BLaER1 treated with 17β-estradiol and CSF1 and Interleukin-3, amounts not matched to agents 10 nM and 100 nM (cell line): ENCODE results near the gene CCL20.

Experiments used
- H3K27ac ChIP-seq, 11 experiments: shearing (Covaris generic); formaldehyde crosslinking; 2 replicates each; pipeline ENCODE4 v1.8.1; 2022
- H3K27me3 ChIP-seq, 11 experiments: shearing (Covaris generic); formaldehyde crosslinking; 2 replicates each; pipeline ENCODE4 v1.8.1; 2022
- H3K36me3 ChIP-seq, 11 experiments: shearing (Covaris generic); formaldehyde crosslinking; 2 replicates each; pipeline ENCODE4 v1.8.1; 2022
- H3K4me1 ChIP-seq, 10 experiments: shearing (Covaris generic); formaldehyde crosslinking; 2 replicates each; pipeline ENCODE4 v1.8.1; 2022
- H3K4me2 ChIP-seq, 11 experiments: shearing (Covaris generic); formaldehyde crosslinking; 2 replicates each; pipeline ENCODE4 v1.8.1; 2022
- H3K4me3 ChIP-seq, 10 experiments: shearing (Covaris generic); formaldehyde crosslinking; 2 replicates each; pipeline ENCODE4 v1.8.1; 2022
- H3K9ac ChIP-seq, 11 experiments: shearing (Covaris generic); formaldehyde crosslinking; 2 replicates each; pipeline ENCODE4 v1.8.1; 2022
- H3K9me3 ChIP-seq, 11 experiments: shearing (Covaris generic); formaldehyde crosslinking; replicated peaks in 1 of 11; 2 replicates each; pipeline ENCODE4 v1.8.1; 2022
- H4K20me1 ChIP-seq, 11 experiments: shearing (Covaris generic); formaldehyde crosslinking; 2 replicates each; pipeline ENCODE4 v1.8.1; 2022
- Cebpa-rat ChIP-seq, 11 experiments: shearing (Covaris generic); IDR thresholded peaks; 2 replicates each; pipeline ENCODE4 v1.8.1; 2022

The CCL20 gene

DNA sequence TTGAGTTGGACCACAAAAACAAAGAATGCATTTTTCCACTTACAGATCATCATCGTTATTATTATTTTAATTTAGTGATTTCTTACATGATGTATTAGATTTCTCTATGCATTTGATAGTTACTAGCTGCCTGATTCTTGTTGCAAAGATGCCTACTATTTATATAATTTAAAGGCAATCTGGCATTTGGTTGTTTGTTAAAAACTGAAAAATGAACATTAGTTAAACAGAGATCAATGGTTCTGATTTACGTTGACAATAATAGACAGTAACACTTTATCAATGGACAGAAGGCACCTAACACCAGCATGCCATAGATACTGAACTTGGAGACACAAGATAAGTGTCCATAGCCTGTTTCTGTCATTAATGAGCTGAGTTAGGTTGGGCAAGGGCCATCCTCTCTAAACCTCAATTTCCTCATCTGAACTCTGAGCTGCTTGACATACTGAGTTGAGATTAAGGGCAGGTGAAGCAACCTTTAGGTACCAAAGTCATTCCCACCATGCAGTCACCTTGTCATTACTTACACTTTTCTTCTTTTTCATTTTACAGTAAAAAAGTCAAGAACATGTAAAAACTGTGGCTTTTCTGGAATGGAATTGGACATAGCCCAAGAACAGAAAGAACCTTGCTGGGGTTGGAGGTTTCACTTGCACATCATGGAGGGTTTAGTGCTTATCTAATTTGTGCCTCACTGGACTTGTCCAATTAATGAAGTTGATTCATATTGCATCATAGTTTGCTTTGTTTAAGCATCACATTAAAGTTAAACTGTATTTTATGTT, 3.1 kb downstream of the CCL20 start:
- Histone ChIP-seq H4K20me1 (no peaks in the 10 kb centered on the region), H3K4me1 (peaks cover 0 to 55% (median 25%) of the 10 kb centered on the region in 10 experiments; a peak in 17 of 20 replicates), H3K36me3 (no peaks in the 10 kb centered on the region), H3K4me3 (no peak overlapping the region), H3K4me2 (peak overlapping the region in 5 of 11 experiments; percentile 30 to 55 (median 38); a peak in 9 of 22 replicates), H3K27me3 (no peaks in the 10 kb centered on the region), H3K9ac (no peak overlapping the region), H3K9me3 (no peaks in the 10 kb centered on the region), H3K27ac (peak overlapping the region in 2 of 11 experiments; percentile 22 to 76; a peak in 4 of 22 replicates)
- TF ChIP-seq Cebpa-rat (IDR thresholded peaks at IDR 0.05) = no peak

DNA sequence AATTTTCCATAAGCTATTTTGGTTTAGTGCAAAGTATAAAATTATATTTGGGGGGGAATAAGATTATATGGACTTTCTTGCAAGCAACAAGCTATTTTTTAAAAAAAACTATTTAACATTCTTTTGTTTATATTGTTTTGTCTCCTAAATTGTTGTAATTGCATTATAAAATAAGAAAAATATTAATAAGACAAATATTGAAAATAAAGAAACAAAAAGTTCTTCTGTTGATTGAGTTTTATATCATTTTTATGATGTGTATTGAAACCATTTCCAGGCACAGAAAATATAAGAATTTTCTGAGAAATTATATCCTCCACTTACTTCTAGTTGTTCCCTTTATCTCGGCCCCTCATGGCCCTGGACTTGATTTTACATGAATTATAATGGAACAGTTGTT, 3.7 kb downstream of the CCL20 start:
- Histone ChIP-seq H3K9me3 (no peaks in the 10 kb centered on the region), H3K4me3 (peak overlapping the region in 2 of 10 experiments; percentile 21 to 31; a peak in 1 of 20 replicates), H3K4me1 (peaks cover 0 to 55% (median 25%) of the 10 kb centered on the region in 10 experiments; a peak in 17 of 20 replicates), H3K4me2 (peak overlapping the region in 7 of 11 experiments; percentile 56 to 84 (median 70); a peak in 11 of 22 replicates), H3K27ac (peak overlapping the region in 10 of 11 experiments; percentile 47 to 84 (median 64); a peak in 16 of 22 replicates), H3K36me3 (no peaks in the 10 kb centered on the region), H4K20me1 (no peaks in the 10 kb centered on the region), H3K27me3 (no peaks in the 10 kb centered on the region), H3K9ac (peak overlapping the region in 3 of 11 experiments; percentile 29 to 68 (median 59); a peak in 5 of 22 replicates)
- no peak for TF ChIP-seq Cebpa-rat (IDR thresholded peaks at IDR 0.05)

DNA sequence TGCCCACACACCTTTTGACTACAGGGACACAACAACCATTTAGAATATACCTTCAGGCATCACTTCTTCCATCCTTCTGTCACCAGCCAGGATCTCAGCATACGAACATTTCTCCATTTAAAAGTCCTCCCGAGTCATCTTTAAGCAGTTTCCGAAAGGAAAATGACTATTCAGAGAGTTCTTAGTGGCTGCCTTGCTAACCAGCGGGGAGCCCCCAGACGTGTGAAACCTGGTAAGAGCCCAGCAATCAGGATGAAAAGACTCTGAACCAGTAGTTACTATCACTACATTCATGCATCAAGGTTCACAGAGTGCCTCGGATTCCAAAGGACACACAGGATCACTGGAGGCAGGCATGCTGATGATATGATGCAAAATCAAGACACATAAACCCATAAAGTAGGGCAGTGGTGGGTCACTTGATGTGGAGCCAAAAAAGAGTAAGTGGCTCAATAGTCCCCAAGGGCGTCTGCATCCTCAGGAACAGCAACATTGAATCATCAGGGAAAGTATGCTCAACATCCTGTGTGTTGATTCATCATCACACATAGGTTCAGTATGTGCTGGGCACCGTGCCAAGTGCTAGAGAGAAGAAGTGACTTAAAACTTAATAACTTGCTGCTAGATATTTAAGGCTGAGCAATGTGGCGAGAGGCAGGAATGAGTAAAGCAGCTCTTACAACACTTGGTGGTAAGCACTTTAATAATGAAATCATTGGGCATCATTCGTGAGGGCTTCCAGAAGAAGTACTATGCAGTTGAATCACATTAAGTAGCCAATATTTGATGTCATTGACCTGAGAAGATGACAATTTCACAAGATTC, 4.4 kb downstream of the CCL20 start:
- Histone ChIP-seq H3K4me1 (peaks cover 0 to 55% (median 25%) of the 10 kb centered on the region in 10 experiments; a peak in 17 of 20 replicates), H3K4me2 (peak overlapping the region in 10 of 11 experiments; percentile 38 to 84 (median 63); a peak in 19 of 22 replicates)

DNA sequence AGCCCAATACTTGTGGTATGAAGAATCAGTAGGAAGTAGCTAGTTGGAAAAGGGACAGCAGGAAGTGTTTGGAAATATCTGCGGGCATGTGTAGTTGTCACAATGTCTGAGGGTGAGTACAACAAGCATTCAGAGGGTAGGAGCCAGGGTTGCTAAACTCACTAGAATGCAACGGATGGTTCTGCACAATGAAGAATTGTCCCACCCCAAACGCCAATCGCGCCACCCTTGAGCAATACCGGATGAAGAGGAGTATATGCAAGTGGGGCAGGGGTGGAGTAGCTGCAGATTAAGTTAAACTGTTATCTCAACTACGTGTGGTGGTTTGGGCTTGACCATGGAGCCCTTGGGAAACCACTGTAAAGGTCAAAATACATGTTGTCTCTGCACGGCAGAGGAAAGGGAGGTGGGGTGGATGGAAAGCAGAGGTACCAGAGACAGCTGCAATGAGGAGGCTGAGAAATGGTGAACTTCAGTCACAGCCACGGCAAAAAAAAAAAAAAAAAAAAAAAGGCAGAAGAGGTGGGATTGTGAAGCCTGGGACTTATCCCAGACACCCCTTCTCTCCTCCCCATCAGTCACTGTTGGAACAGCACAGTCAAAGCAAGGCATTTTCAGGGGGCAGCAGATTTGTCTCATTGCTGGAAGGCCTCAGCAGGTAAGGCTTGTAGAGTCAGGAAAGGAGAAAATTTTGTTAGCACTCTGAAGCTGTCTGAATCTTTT, 5.2 kb downstream of the CCL20 start:
- Histone ChIP-seq H3K27ac (peak overlapping the region in 10 of 11 experiments; percentile 12 to 84 (median 64); a peak in 18 of 22 replicates), H3K36me3 (no peaks in the 10 kb centered on the region), H3K4me1 (peaks cover 0 to 49% (median 25%) of the 10 kb centered on the region in 10 experiments; a peak in 17 of 20 replicates), H3K27me3 (no peaks in the 10 kb centered on the region), H3K9me3 (no peaks in the 10 kb centered on the region), H3K4me3 (no peak overlapping the region), H3K4me2 (peak overlapping the region in 10 of 11 experiments; percentile 38 to 84 (median 63); a peak in 18 of 22 replicates), H3K9ac (peak overlapping the region in 5 of 11 experiments; percentile 20 to 57 (median 37); a peak in 8 of 22 replicates), H4K20me1 (no peaks in the 10 kb centered on the region)
- TF ChIP-seq Cebpa-rat (IDR thresholded peaks at IDR 0.05) = peak in 1 of 11 experiments; percentile 29; a peak in 2 of 22 replicates

More for the DNA sequence above, 4.4 kb downstream of the CCL20 start:
- Histone ChIP-seq H3K36me3 (no peaks in the 10 kb centered on the region), H3K9me3 (no peaks in the 10 kb centered on the region), H3K27ac (peak overlapping the region in 10 of 11 experiments; percentile 47 to 84 (median 64); a peak in 20 of 22 replicates), H3K9ac (peak overlapping the region in 5 of 11 experiments; percentile 20 to 68 (median 56); a peak in 10 of 22 replicates), H3K27me3 (no peaks in the 10 kb centered on the region), H3K4me3 (peak overlapping the region in 3 of 10 experiments; percentile 21 to 31 (median 24); a peak in 3 of 20 replicates), H4K20me1 (no peaks in the 10 kb centered on the region)
- peak in 5 of 11 experiments; percentile 21 to 80 (median 37); a peak in 4 of 22 replicates for TF ChIP-seq Cebpa-rat (IDR thresholded peaks at IDR 0.05)

DNA sequence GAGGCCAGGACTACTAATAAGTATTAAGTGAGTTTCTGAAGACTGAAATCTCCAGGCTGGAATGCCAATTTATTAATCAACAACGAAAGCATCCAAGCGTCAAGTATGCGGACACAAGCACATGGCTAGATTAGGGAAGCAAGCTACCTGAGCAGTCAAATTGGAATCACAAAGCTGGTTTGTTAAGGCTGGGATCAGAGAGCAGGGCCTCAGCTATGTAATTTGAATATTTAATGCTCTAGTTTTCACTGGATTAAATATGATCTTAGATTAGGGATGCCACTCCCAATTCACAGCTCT, 5.7 kb downstream of the CCL20 start:
- Histone ChIP-seq H3K4me1 (peaks cover 0 to 49% (median 25%) of the 10 kb centered on the region in 10 experiments; a peak in 17 of 20 replicates), H3K9me3 (no peaks in the 10 kb centered on the region), H3K36me3 (no peaks in the 10 kb centered on the region), H3K4me3 (no peak overlapping the region), H4K20me1 (no peaks in the 10 kb centered on the region), H3K9ac (peak overlapping the region in 3 of 11 experiments; percentile 37 to 57 (median 50); a peak in 4 of 22 replicates), H3K4me2 (peak overlapping the region in 7 of 11 experiments; percentile 56 to 84 (median 70); a peak in 13 of 22 replicates), H3K27ac (peak overlapping the region in 9 of 11 experiments; percentile 12 to 84 (median 66); a peak in 16 of 22 replicates), H3K27me3 (no peaks in the 10 kb centered on the region)
- TF ChIP-seq Cebpa-rat (IDR thresholded peaks at IDR 0.05) = no peak

DNA sequence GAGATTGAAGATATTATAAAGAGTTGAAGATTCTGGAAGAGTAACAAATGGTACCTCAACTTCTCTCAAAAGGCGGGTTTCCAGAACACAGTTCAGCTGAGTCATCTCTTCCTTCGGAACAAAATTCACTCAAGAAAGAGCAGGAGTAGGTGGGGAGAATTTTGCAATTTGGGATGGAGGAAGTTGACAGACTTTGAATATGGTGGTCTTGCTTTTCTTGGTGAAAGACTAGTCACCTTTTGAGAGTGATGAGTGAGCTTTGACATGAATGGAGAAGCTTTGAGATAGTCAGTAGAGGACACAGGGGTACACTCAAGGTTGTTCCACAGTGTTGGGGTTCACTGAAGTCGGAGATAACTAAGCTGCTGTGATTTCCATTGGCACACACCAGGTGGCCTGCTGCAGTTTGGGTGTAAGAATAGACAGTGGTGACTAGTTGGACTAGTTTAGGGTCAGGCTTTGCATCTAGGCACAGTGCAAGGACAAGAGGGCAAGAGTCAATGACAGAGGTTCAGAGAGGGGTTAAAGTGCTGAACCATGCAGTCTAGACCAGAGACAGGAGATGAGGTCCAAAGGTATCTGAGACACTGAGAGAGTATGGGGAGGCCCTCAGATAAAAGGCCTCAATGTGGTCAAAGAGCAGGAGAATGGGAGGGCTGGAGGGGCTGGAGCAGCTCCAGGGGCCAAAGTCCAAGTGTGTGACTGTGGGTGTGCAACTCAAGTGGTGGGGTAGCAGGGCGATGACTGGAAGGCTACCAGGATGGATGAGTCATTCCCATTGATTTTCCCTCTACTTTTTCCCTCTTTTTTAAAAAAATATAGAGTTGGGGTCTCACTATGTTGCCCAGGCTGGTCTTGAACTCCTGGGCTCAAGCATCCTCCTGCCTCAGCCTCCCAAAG, 7.7 kb downstream of the CCL20 start:
- Histone ChIP-seq H3K4me1 (peaks cover 0 to 46% (median 25%) of the 10 kb centered on the region in 10 experiments; a peak in 17 of 20 replicates), H3K4me2 (no peak overlapping the region), H3K4me3 (no peak overlapping the region), H4K20me1 (no peaks in the 10 kb centered on the region), H3K27ac (no peak overlapping the region), H3K9me3 (no peaks in the 10 kb centered on the region), H3K9ac (no peak overlapping the region), H3K36me3 (no peaks in the 10 kb centered on the region), H3K27me3 (no peaks in the 10 kb centered on the region)
- no peak for TF ChIP-seq Cebpa-rat (IDR thresholded peaks at IDR 0.05)

DNA sequence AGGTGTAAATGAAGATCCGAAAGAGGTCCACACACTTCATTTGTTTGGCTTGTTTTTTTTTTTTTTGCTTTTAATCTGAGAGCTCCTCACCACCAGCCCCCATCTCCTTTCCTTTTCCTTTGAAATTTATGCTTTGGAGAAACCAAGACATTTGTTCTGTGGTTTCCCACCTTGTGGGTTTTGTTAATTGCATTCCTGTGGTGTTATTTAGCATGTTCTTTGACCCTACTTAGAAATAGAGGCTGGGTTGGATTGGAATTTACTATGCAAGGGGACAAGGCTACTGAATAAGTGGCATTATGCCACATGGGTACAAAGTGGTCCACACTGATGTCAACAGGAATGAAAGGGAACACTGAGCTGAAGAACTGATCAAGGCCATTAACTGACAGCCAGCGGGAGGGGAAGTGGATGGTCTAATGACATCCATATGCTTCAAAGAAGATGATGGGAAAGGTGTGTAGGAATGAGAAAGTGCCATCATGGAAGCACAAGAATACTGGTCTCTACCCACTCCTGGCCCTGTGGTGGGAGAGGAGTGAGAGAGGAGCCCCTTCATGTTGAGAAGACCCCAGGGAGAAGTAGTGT, 8.9 kb downstream of the CCL20 start:
- no peaks in the 10 kb centered on the region for H4K20me1 ChIP-seq
- no peaks in the 10 kb centered on the region for H3K27me3 ChIP-seq
- no peaks in the 10 kb centered on the region for H3K9me3 ChIP-seq
- H3K4me1 ChIP-seq = peaks cover 0 to 34% (median 19%) of the 10 kb centered on the region in 10 experiments; a peak in 17 of 20 replicates
- no peak overlapping the region for H3K4me2 ChIP-seq
- H3K4me3 ChIP-seq = no peak overlapping the region
- no peak overlapping the region for H3K27ac ChIP-seq
- TF ChIP-seq Cebpa-rat (IDR thresholded peaks at IDR 0.05) = no peak
- no peaks in the 10 kb centered on the region for H3K36me3 ChIP-seq
- H3K9ac ChIP-seq = no peak overlapping the region
